ENCODE results near the gene LHFPL6. TPM values are rescaled to one million over a fixed set of nuclear protein-coding genes. Genes with fewer than 3 reads are reported as not detected.

LHFPL6 gene
- total and polyA plus RNA-seq, 10 of the 15 experiments (the other 5 are each of a cell fraction or from before 2014, with no cell fraction given), result 0.11 to 4.6 (median 0.41) TPM

GRCh38 chr13:39527961-39528660 lies 74.9 kb downstream of the LHFPL6 start:
- TF ChIP-seq ATF2 (IDR thresholded peaks at IDR 0.05; ENCODE audit: low read length), result no peak
- no peak for TF ChIP-seq CHD1 (IDR thresholded peaks at IDR 0.05; ENCODE audit: low read depth, low read length)
- no peak for TF ChIP-seq IRF5 (IDR thresholded peaks at IDR 0.05; ENCODE audit: borderline replicate concordance)
- TF ChIP-seq ESRRA (IDR thresholded peaks at IDR 0.05; ENCODE audit: low read length), result no peak
- Histone ChIP-seq H3K36me3 (ENCODE audit: control insufficient read depth in 2 of 2, insufficient read depth in 2 of 2, low read length in 1 of 2) (no peaks in the 10 kb centered on the region), H3K9me3 (replicated peaks; ENCODE audit: control insufficient read depth, insufficient read depth, low read length) (no peaks in the 10 kb centered on the region), H2AFZ (ENCODE audit: control insufficient read depth, low read depth, low read length) (no peak overlapping the region), H3K9ac (ENCODE audit: control insufficient read depth, insufficient read depth, low read length) (no peak overlapping the region), H3K4me2 (ENCODE audit: control insufficient read depth, insufficient read depth) (no peak overlapping the region), H4K20me1 (ENCODE audit: control insufficient read depth, insufficient read depth) (no peaks in the 10 kb centered on the region), H3K4me3 (no peak overlapping the region), H3K27ac (ENCODE audit: control insufficient read depth, insufficient read depth) (no peak overlapping the region), H3K27me3 (replicated peaks in 1 of 2; ENCODE audit: control insufficient read depth in 2 of 2, insufficient read depth in 2 of 2, low read length in 1 of 2) (no peaks in the 10 kb centered on the region), H3K79me2 (ENCODE audit: control insufficient read depth, insufficient read depth, low read length) (no peaks in the 10 kb centered on the region), H3K4me1 (ENCODE audit: control insufficient read depth, insufficient read depth, low read length) (no peaks in the 10 kb centered on the region)
- POLR2A ChIA-PET, result interaction anchor here (0.5 to 1.8 kb wide), 4 partner anchors 8 to 1552 kb away, joined by 3 to 4 read pairs (median 4); no protein-coding TSS in a partner anchor
- DNase-seq (ENCODE audit: low read depth, low spot score) (no peak), FAIRE-seq (no peak), ATAC-seq (no peak)
- RAD21 ChIA-PET (ENCODE audit: unreplicated experiment), result interaction anchor here (0.6 to 1.5 kb wide), 3 partner anchors 22 to 39 kb away, joined by 3 read pairs; no protein-coding TSS in a partner anchor
- in situ Hi-C loops (cut with MboI), result no loop called here
- SMC1A ChIA-PET (ENCODE audit: uncharacterized antibody, unreplicated experiment), result interaction anchor here (0.8 to 2.7 kb wide), 12 partner anchors 7 to 78 kb away, joined by 3 to 15 read pairs (median 4); no protein-coding TSS in a partner anchor
- intact Hi-C loops (cut with micrococcal nuclease; ENCODE audit: unreplicated experiment), result no loop called here
- 50% methylated on average over 5 of the region's 5 CpGs for WGBS (ENCODE audit: insufficient coverage, insufficient replicate concordance, low lambda C conversion rate, missing lambda C conversion rate)
- no TSS peak for BruUV-seq (replicated peaks)
- CTCF ChIA-PET, result interaction anchor here (0.6 to 2.5 kb wide), 11 partner anchors 8 to 383 kb away, joined by 3 to 10 read pairs (median 3); no protein-coding TSS in a partner anchor
